Thoracic aorta (tissue), 2 donors: Measurements from ENCODE around the gene WDR48. TPM values are rescaled to one million over a fixed set of nuclear protein-coding genes. Genes with fewer than 3 reads are reported as not detected.

Experiments
- ATAC-seq: fragments of 150-250 bp; one replicate; pipeline ENCODE4 v1.8.0; 2017; ENCODE audit warnings: low read depth; ENCODE audit not compliant: insufficient number of reproducible peaks, low FRiP score
- DNase-seq: peaks from one replicate; pipeline ENCODE4 v3.0.0-alpha.2; 2020; ENCODE audit warnings: low spot score
- H3K27ac ChIP-seq, 2 donors: fragments of 200-600 bp; sonication (generic); 1 replicate in 1 of 2; 2 replicates in 1 of 2; pipeline ENCODE4 v1.5.1; 2016; ENCODE audit warnings: mild to moderate bottlenecking in 2 of 2, moderate library complexity in 2 of 2
- H3K27me3 ChIP-seq: fragments of 200-600 bp; sonication (generic); replicated peaks from 2 replicates; pipeline ENCODE4 v1.6.0; 2016; ENCODE audit warnings: mild to moderate bottlenecking; ENCODE audit not compliant: insufficient read depth
- H3K36me3 ChIP-seq: fragments of 200-600 bp; sonication (generic); one replicate; pipeline ENCODE4 v1.5.1; 2016
- H3K4me1 ChIP-seq, 2 donors: fragments of 200-600 bp; sonication (generic); 1 replicate in 1 of 2; 2 replicates in 1 of 2; pipeline versions ENCODE4 v1.5.1 to v1.6.0; 2016; ENCODE audit warnings: low read depth in 2 of 2, mild to moderate bottlenecking in 1 of 2; ENCODE audit not compliant: control insufficient read depth in 1 of 2
- H3K4me3 ChIP-seq: fragments of 200-600 bp; sonication (generic); 2 replicates; pipeline ENCODE4 v1.5.1; 2016; ENCODE audit warnings: mild to moderate bottlenecking
- H3K9me3 ChIP-seq: fragments of 200-600 bp; sonication (generic); 2 replicates; pipeline ENCODE4 v1.5.1; 2016
- total RNA-seq, 2 donors: library from RNA; depleted of rRNA; stranded (reverse); fragments of >200 nt; gene quantifications; one replicate each; pipeline versions ENCODE4 v1.1.0 to v1.2.3, GENCODE V29; 2016
- TF ChIP-seq, protein P1 (sequence below): fragments of 200-600 bp; sonication (generic); IDR thresholded peaks from one replicate; pipeline ENCODE4 v1.5.1; 2019; ENCODE audit warnings: antibody characterized with exemption

Gene WDR48
- total RNA-seq, 2 donors from 2014 or later: 17.7 to 29.9 TPM

DNA sequence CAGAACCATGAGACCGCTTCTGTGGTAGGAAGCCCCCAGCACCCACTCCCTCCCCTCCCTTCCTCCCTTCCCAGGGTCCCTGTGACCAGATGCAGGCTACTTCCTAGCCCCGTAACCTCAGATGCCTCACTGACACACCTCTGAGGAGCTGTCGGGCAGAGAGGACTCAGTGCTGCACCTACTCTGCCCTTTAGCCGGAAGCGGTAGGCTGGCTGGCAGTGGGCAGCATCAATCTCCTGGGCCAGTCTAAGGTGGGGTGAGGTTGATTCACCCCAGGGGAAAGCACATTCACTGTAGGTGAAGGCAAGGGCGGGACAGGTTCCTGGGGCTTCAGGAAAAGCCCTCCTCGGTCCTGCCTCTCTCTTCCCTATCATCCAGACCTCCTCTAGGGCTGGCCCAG lies 82.5 kb downstream of the WDR48 start:
- H3K27ac ChIP-seq: no peak overlapping the region
- no peaks in the 10 kb centered on the region for H3K27me3 ChIP-seq
- peaks cover 0 to 6% of the 10 kb centered on the region in 2 donors for H3K4me1 ChIP-seq
- no peak overlapping the region for H3K4me3 ChIP-seq
- no peaks in the 10 kb centered on the region for H3K9me3 ChIP-seq
- no peak for DNase-seq
- no peaks in the 10 kb centered on the region for H3K36me3 ChIP-seq
- no peak for ATAC-seq
- TF ChIP-seq, protein P1, sequence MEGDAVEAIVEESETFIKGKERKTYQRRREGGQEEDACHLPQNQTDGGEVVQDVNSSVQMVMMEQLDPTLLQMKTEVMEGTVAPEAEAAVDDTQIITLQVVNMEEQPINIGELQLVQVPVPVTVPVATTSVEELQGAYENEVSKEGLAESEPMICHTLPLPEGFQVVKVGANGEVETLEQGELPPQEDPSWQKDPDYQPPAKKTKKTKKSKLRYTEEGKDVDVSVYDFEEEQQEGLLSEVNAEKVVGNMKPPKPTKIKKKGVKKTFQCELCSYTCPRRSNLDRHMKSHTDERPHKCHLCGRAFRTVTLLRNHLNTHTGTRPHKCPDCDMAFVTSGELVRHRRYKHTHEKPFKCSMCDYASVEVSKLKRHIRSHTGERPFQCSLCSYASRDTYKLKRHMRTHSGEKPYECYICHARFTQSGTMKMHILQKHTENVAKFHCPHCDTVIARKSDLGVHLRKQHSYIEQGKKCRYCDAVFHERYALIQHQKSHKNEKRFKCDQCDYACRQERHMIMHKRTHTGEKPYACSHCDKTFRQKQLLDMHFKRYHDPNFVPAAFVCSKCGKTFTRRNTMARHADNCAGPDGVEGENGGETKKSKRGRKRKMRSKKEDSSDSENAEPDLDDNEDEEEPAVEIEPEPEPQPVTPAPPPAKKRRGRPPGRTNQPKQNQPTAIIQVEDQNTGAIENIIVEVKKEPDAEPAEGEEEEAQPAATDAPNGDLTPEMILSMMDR: no peak

DNA sequence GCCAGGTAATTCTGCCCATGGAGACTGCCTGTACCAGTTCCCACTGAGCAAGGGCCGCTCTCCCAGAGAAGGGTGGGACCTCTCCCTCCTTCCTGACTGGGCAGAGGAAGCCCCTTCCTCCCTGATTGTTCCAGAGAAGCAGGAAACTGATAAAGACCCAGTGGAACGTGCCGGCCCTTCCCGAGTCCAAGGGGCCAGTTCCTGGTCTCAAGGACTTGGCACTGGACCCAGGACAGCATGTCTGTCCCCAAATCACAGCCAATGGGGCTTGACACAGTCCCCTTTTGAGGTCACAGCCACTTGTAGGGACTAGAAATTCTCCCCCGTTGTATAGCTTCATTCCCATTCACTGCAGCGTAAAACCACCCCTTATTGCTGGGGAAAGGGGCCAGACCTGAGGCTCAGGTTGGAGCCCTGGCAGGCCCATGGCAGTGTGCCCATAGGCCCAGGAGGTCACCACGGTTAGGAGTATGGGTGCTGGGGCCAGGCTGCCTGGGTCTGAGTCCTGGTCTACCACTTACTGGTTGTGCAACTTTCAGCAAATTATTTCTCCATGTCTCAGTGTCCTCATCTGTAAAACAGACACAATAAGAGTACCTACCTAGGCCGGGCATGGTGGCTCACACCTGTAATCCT lies 83.5 kb downstream of the WDR48 start:
- TF ChIP-seq, protein P1: no peak
- Histone ChIP-seq H3K4me3 (no peak overlapping the region), H3K27me3 (no peaks in the 10 kb centered on the region), H3K4me1 (peaks cover 4 to 14% of the 10 kb centered on the region in 2 donors), H3K27ac (no peak overlapping the region), H3K9me3 (no peaks in the 10 kb centered on the region), H3K36me3 (peaks cover under 1% of the 10 kb centered on the region)
- ATAC-seq: no peak
- DNase-seq: no peak

DNA sequence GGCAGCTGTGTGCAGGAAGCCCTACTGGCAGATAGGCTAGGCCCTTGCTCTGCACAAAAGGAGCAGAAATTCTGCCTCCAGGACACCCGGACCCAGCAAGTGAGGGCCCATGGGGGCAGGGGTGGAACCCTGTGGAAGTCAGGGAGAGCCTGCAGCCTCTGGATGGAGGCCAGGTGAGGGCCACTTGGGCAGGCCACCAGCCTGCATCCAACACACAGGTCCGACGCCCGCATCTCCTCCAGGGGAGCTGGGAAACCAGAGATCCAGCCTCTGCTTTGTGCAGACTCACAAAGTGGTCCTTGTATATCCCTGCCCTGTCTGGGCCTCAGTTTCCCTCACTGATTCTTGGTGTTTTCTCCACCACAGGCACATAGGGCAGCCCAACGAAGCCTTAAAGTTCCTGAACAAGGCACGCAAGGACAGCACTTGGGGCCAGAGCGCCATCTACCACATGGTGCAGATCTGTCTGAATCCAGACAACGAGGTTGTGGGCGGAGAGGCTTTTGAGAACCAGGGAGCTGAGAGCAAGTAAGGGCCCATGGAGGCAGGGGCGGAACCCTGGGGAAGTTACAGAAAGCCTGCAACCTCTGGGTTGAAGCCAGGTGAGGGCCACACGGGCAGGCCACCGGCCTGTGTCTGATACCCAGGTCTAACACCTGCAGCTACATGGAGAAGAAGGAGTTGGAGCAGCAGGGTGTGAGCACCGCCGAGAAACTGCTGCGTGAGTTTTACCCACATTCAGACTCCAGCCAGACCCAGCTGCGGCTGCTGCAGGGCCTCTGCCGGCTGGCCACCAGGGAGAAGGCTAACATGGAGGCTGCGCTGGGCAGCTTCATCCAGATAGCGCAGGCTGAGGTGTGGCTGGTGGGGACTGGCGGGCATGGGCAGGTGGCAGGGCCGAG lies 85.0 kb downstream of the WDR48 start:
- ATAC-seq (no peak), DNase-seq (no peak)
- Histone ChIP-seq H3K4me3 (no peak overlapping the region), H3K27me3 (no peaks in the 10 kb centered on the region), H3K4me1 (peaks cover 13 to 29% of the 10 kb centered on the region in 2 donors), H3K9me3 (no peaks in the 10 kb centered on the region), H3K27ac (no peak overlapping the region), H3K36me3 (peaks cover 11% of the 10 kb centered on the region)
- TF ChIP-seq, protein P1: no peak

DNA sequence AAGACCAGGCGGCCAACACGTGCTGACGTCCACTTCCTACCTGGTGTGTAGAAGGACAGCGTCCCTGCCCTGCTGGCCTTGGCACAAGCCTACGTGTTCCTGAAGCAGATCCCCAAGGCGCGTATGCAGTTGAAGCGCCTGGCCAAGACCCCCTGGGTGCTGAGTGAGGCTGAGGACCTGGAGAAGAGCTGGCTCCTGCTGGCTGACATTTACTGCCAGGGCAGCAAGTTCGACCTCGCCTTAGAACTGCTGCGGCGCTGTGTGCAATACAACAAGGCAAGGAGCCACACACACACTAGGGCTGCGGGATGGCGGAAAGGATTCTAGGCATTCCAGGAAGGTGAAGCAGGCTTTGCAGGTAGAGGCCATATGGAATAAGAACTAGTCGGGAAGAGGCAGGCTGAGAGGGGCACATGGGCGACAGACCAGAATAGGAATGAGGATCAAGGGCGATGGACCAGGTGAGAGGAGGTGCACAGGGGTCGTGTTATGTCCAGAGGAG lies 85.7 kb downstream of the WDR48 start:
- H3K9me3 ChIP-seq: no peaks in the 10 kb centered on the region
- ATAC-seq (no peak), DNase-seq (no peak)
- H3K4me3 ChIP-seq: no peak overlapping the region
- no peak overlapping the region for H3K27ac ChIP-seq
- peaks cover 18% of the 10 kb centered on the region for H3K36me3 ChIP-seq
- TF ChIP-seq, protein P1: no peak
- no peaks in the 10 kb centered on the region for H3K27me3 ChIP-seq
- H3K4me1 ChIP-seq: peaks cover 20 to 36% of the 10 kb centered on the region in 2 donors
